Activated CD4-positive, CD25-positive, alpha-beta regulatory T cell treated with anti-CD3 and anti-CD28 coated beads, Interleukin-2, amount 50 U/mL, for 72 hours (primary cell): Measurements from ENCODE around the gene C10orf90.

Experiments
- DNase-seq: peaks from one replicate; pipeline ENCODE4 v3.0.0; 2021

C10orf90 gene

DNA sequence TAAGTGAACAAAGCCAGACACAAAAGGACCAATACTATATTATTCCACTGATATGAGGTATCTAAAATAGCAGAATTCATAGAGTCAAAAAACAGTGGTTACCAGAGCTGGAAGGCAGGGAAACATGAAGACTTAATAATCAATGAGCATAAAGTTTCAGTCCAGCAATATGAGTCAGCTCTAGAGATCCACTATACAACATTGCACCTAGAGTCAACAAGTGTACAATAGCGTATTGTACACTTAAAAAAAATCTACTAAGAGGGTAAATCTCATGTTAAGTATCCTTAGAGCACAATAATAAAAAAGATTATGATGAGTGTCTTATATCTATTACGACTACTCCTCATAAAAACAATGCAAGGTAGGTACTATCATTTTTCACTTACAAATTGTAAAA, 36.1 kb downstream of the C10orf90 start:
- DNase-seq, result no peak

- DNase-seq, result no peak
Measured at GRCh38 chr10:126632705-126633104, 37.8 kb downstream of the C10orf90 start.

DNA sequence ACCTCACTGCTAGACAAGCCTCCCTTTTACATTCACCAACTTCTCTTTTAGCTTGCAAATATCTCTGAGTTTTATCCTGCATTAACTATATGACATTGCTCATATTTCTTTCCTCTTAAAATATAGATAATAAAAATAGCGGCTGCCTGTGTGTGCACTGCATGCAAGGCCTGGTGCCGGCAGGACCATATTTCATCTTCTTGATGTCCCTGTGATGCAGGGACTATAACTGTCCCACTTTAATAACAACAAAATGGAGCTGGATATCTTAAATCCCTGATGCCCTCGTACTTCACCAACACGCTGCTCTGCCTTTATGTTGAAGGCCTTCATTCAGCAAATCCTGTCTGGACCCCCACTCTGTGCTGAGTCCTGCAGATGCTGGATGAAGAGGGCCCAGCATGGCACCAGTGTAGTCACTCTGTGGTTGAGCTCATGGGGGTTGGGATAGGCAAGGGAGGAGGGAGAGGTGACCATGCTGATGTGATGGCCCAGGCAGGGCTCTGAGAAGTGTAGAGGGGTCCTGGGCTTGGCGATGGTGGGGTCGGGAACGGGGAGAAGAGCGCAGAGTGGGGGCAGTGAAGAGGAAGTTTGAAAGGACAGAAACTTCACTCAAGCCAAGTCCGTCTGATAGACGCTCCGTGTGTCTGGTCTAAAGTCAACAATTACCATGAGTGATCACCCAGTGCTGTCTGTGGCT, 40.4 kb downstream of the C10orf90 start:
- DNase-seq, result no peak

- DNase-seq, result no peak
Measured at GRCh38 chr10:126628746-126629145, 41.7 kb downstream of the C10orf90 start.

- DNase-seq, result no peak
Measured at GRCh38 chr10:126621846-126622245, 48.6 kb downstream of the C10orf90 start.

- DNase-seq, result no peak
Measured at GRCh38 chr10:126618466-126618865, 52.0 kb downstream of the C10orf90 start.

- no peak for DNase-seq
Measured at GRCh38 chr10:126617733-126618132, 52.8 kb downstream of the C10orf90 start.

DNA sequence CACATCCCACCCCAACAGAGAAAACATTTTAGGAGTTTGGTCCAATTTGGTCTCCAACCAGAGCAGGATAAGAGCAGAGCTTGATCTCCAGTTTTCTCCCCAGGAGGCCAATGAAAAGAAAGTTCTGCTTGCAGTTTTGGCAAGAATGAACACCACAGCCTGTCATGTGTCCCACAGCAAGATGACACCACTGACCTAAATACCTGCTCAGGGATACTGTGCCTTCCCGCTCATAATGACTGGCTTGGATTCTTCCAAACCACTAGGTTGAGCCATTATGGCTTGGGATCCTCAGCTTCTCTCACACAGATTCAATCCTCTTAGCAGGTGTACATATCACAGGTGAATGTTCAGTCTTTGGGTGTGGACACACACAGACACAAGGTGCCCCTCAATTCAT, 53.3 kb downstream of the C10orf90 start:
- DNase-seq, result no peak

GRCh38 chr10:126616737-126617136, 53.8 kb downstream of the C10orf90 start:
- DNase-seq, result no peak

DNA sequence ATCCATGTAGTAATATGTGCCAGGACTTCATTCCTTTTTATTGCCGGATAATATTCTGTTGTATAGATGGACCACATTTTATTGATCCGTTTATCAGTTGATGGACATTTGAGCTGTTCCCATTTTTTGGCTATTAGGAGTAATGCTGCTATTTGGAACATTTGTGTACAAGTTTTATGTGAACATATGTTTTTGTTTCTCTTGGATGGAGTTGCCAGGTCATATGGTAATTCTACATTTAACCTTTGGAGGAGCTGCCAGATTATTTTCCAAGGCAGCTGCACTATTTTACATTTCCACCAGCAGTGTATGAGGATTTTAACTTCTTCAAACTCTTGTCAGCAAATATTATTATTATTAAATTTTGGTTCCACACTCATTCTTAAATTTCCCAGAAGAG, 59.2 kb downstream of the C10orf90 start:
- DNase-seq, result no peak

- DNase-seq, result no peak
Measured at GRCh38 chr10:126609566-126609965, 60.9 kb downstream of the C10orf90 start.

DNA sequence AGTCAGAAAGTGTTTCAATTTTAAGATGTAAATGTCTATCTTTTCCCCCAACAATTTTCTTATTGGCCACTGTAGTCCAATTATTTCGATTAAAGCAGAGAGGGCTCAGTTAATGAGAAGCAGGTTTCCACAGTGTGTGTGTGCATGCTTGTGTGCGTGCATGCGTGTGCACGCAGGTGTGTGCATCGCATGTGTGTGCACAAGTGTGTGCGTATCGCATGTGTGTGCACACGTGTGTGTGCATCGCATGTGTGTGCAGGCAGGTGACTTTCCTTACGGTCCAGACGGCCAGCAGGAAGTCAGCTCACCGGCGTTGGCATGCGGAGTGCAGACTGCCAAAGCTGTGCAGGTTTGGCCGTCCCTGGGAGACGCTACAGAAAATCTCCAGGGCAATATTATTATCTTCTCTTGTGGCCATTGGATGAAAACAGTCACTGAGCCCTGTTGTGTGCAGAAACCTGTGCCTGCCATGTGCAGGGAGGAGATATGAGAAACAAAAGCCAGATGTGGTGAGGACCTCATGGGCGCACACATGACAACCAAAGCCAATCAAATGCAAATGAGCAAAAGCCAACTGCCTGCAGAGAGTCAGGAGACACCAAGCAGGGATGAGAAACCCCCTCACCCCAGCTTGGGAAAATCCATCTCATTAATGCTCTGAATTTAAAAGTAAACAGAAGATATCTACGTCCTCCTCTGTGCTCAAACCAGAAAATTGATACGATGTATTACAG, 70.4 kb downstream of the C10orf90 start:
- DNase-seq, result no peak

DNA sequence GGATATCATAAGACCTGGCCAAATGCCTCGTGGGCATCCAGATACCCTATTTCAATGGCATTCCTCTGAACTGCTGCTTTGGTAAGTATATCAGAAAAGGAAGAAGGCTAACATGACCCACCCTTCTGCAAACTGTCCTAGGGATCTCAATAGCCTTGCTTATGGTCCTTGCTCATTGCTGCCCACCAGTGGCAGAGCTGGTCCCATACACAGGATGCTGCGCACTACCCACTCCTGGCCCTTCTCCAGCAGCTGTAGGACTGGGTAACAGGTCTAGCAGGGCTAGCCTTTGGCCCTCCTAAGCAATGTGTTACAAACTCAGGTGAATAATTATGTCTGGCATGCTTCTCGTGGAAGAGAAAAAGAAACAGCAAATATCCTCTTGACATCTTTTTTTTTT, 72.5 kb downstream of the C10orf90 start:
- DNase-seq, result no peak

DNA sequence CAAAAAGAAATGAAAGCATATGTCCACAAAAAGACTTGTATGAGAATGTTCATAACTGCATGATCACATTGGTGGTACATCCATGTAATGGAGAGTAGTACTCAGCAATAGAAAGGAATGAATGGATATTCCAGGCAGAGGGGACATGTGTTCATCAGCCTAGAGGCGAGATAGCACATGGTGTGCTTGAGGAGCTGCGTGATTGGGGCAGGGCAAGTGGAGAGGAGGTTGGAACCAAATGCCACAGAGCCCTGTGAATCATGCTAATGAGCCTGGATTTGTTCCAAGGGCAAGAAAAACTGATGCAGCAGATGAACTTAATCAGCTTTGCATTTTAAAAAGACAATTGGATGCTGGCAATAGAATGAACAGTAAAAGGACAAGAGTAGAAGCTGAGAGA, 73.3 kb downstream of the C10orf90 start:
- DNase-seq, result no peak

- no peak for DNase-seq
Measured at GRCh38 chr10:126596472-126597016, 73.9 kb downstream of the C10orf90 start.

GRCh38 chr10:126595160-126595559, 75.3 kb downstream of the C10orf90 start:
- no peak for DNase-seq

DNA sequence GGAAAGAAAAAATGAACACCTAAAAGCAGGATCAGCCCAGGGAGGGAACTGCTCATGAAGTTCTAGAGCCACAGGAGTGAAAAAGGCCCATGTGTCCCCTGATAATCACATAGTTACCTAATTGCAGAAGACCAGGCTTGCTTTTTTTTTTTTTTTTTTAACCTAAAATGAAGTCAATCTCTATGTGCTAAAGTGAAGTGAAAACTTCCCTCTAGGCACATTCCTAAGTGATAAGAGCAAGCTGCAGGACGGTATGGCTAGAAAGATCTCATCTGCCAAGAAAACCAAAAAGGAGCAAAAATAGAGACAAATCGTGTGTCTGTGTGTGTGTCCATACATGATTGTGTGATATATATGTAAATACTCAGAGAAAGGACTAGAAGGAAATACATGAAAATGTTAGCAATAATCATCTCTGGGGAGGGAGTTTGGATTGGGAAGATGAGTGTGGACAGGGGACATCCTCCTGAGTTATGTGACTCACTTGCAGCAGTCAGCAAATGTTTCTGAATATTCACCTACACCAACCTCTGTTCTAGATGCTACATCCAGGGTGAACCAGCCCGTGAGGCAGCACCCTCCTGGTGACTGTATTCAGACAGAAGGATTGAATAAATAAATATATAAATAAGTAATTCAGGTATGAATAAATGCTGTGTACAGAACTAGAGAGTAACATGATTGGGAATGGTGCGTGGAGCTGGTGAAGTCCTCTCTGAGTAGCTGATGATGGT, 76.4 kb downstream of the C10orf90 start:
- DNase-seq, result no peak

GRCh38 chr10:126592901-126593300, 77.6 kb downstream of the C10orf90 start:
- no peak for DNase-seq

DNA sequence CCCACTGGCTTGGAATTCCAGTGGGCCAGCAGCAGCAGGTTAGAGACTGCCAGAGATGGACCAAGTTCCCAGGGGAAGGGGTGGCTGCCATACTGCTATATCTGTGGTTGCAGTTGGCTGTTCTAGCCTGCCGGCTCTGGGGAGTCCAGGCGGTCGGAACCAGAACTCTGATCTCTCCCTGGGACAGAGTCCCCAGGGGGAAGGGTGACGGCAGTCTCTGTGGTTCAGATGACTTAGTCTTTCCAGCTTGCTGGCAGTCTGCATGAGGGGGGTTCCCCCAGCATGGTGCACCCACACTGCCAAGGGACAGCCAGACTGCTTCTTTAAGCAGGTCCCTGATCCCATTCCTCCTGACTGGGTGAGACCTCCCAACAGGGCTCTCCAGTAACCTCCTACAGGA, 82.5 kb downstream of the C10orf90 start:
- no peak for DNase-seq

DNA sequence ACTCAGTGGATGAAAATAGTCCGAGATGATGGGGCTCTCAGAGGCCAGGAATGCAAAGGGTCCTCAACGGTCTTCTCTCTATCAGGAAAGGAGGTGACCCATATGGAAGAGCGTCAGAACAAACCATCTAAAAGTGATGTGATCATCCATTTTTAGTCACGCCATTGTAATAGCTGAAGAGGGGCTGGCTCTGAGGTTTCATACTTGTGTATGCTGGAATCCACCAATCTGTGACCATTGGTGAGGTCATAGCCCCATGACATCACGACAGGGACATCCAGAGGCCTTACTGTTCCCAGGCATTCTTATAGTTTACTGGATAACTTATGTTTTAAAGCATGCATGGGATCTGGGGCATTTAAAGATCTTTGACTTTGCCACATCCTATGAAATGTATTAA, 83.6 kb downstream of the C10orf90 start:
- no peak for DNase-seq

GRCh38 chr10:126586128-126586527, 84.4 kb downstream of the C10orf90 start:
- DNase-seq, result no peak

- DNase-seq, result no peak
Measured at GRCh38 chr10:126585249-126586017, 85.1 kb downstream of the C10orf90 start.

DNA sequence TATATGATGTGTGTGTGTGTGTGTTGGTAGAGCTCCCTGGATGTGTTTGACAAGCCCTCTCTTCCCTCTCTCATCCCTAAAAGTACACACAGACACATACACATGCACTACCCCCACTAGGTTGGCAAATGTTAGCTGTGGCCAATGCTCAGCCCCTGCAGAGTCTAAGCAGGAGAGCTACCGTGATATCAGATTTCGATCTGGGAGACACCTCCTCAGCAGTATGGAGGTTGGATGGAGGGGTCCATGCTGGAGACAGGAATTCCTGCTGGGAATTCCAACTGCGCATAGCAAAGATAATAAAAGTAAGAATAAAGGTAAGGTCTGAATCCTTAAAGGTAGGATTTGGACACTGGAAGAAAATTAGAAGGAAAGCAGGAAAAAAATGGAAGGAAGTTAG, 85.7 kb downstream of the C10orf90 start:
- DNase-seq, result no peak
